ENCODE results near the gene GPR62. TPM values are rescaled to one million over a fixed set of nuclear protein-coding genes. Genes with fewer than 3 reads are reported as not detected.

GPR62 gene
- total and polyA plus RNA-seq, 2 of the 8 experiments (the other 6 are each of a cell fraction or from before 2014, with no cell fraction given) = 0.22 to 0.29 TPM

DNA sequence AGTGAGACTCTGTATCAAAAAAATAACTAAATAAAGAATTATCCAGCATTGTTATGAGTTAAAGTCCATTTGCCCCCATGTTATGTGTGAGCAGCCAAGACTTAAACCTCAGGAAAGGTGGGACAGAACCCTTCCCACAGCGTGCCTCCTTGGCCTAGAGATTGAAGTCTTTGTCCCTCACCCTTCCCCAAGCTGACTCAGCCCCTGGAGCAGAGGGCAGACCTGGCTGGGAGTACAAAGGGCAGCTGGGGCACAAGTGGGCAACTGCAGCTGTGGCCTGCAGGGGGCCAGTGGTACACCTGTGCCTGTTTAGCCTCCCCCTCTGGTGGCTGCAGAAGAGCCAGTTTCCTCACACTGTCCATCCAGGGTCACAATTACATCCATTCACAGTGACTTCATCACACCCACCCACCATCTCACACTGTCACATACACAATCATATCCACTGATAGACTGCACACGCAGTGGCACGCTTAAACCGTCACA is 27.2 kb downstream of the GPR62 start (continued):
- TF ChIP-seq KDM4A (IDR thresholded peaks at IDR 0.05; ENCODE audit: low read depth, low read length, severe bottlenecking) (no peak), CHD1 (IDR thresholded peaks at IDR 0.05; ENCODE audit: low read depth, low read length) (no peak), RNF2 (IDR thresholded peaks at IDR 0.05; ENCODE audit: borderline replicate concordance, low read depth, low read length, missing control alignments, poor library complexity, severe bottlenecking) (no peak), CREB1 (IDR thresholded peaks at IDR 0.05) (0 out of 2 replicates have a peak, but pooled peaks have one; percentile 21), KDM1A (IDR thresholded peaks at IDR 0.05; ENCODE audit: borderline replicate concordance, low read length) (no peak), TCF12 (IDR thresholded peaks at IDR 0.05; ENCODE audit: low read depth, low read length) (peak; percentile 85; the same call in 1 of the 2 replicates), NANOG (IDR thresholded peaks at IDR 0.05; ENCODE audit: insufficient read depth, low read depth, low read length, poor library complexity, severe bottlenecking) (no peak), FOSL1 (IDR thresholded peaks at IDR 0.05; ENCODE audit: insufficient read depth, low read depth, low read length) (no peak), MAFK (IDR thresholded peaks at IDR 0.05; ENCODE audit: low read depth, low read length) (no peak), RAD21 (IDR thresholded peaks at IDR 0.05 in 1 of 2, conservative IDR thresholded peaks at IDR 0.05 in 1 of 2; ENCODE audit: low read depth in 2 of 2, low read length in 2 of 2) (peak; percentile 25 to 41; a peak in 3 of 4 replicates), ASH2L (IDR thresholded peaks at IDR 0.05; ENCODE audit: low read length) (no peak), EGR1 (IDR thresholded peaks at IDR 0.05; ENCODE audit: borderline replicate concordance, low read depth, low read length) (no peak), POU5F1 (IDR thresholded peaks at IDR 0.05; ENCODE audit: low read depth, low read length) (no peak), CHD2 (IDR thresholded peaks at IDR 0.05; ENCODE audit: low read length) (no peak)
- TF ChIP-seq, protein P1, sequence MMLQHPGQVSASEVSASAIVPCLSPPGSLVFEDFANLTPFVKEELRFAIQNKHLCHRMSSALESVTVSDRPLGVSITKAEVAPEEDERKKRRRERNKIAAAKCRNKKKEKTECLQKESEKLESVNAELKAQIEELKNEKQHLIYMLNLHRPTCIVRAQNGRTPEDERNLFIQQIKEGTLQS (IDR thresholded peaks at IDR 0.05; ENCODE audit: insufficient read depth, low read depth, low read length) = no peak
- TF ChIP-seq, protein P2, sequence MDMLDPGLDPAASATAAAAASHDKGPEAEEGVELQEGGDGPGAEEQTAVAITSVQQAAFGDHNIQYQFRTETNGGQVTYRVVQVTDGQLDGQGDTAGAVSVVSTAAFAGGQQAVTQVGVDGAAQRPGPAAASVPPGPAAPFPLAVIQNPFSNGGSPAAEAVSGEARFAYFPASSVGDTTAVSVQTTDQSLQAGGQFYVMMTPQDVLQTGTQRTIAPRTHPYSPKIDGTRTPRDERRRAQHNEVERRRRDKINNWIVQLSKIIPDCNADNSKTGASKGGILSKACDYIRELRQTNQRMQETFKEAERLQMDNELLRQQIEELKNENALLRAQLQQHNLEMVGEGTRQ (IDR thresholded peaks at IDR 0.05; ENCODE audit: low read length) = no peak

Data from H1 (cell line).